ENCODE data around the gene ARHGAP30.

ARHGAP30 gene

DNA sequence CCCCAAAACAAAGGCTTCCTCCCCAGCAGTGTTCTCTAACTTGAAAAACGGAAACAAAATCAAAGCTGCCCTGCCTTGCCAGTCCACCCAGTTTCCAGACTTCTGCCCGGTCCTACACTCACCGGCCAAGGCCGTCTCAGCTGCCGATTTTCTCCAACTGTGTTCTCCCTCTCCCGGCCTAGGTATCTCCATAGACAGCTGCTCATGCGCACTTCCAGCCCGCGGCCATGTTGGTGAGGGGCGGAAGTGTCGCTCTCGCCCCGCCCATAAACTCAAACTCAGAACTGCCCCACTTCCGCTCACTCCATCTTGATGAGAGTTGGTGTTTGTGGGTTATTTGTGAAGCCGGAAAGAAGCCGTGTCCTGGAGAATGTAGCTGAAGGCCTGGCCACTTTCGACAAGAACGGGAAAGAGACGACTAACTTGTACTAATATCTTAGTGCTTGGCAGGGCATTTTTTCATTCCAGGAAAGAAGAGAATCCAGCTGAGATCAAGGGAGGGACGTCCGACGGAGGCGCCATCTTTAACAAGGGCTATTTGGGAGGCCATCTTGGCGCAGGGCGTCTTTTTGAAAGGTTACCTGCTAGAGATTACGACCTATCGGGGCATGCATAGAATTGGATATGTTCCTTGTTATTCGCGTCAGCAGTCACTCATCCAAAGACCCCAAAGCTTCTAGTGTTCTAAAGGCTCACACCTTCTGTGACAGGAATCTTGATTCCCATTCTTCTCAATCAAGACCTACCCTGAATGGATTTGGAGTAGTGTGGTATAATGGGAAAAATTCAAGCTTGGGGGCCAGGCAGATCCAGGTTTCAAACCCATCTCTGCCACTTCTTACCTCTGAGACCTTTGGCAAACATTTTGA lies 23.7 kb downstream of the ARHGAP30 start, which contains the start of gene USF1:
Gene USF1 (minus strand): TSS at position 242 of the 869 bp plus-strand sequence. CDS start 2,702 bp downstream, outside the sequence.
- no peaks in the 10 kb centered on the region for H3K9me2 ChIP-seq (replicated peaks; ENCODE audit: control insufficient read depth, low read length)
- H3K4me1 ChIP-seq (ENCODE audit: control insufficient read depth, low read length), result peaks cover 62% of the 10 kb centered on the region
- H3K27me3 ChIP-seq (ENCODE audit: control insufficient read depth, low read length), result no peaks in the 10 kb centered on the region
- H3K36me3 ChIP-seq (ENCODE audit: control insufficient read depth, low read length), result peaks cover 86% of the 10 kb centered on the region
- peaks cover 32% of the 10 kb centered on the region for H3K79me2 ChIP-seq (ENCODE audit: control insufficient read depth, low read length)
- H3K4me2 ChIP-seq (ENCODE audit: low read length), result peak within 1 kb of the TSS; percentile 85
- no peaks in the 10 kb centered on the region for H3K9me3 ChIP-seq (ENCODE audit: control insufficient read depth, insufficient read depth, low read length)
- peak within 1 kb of the TSS; percentile 88 for H3K4me3 ChIP-seq (ENCODE audit: low read length)
- peaks cover 4% of the 10 kb centered on the region; the same call in 1 of the 2 replicates for H4K20me1 ChIP-seq (ENCODE audit: control insufficient read depth, insufficient read depth, low read depth, low read length)
- peaks cover 26% of the 10 kb centered on the region for H3F3A ChIP-seq (ENCODE audit: control insufficient read depth, insufficient read depth)
- peak within 1 kb of the TSS; percentile 90 for H3K27ac ChIP-seq (ENCODE audit: low read depth, low read length)
- TF ChIP-seq, protein P1, sequence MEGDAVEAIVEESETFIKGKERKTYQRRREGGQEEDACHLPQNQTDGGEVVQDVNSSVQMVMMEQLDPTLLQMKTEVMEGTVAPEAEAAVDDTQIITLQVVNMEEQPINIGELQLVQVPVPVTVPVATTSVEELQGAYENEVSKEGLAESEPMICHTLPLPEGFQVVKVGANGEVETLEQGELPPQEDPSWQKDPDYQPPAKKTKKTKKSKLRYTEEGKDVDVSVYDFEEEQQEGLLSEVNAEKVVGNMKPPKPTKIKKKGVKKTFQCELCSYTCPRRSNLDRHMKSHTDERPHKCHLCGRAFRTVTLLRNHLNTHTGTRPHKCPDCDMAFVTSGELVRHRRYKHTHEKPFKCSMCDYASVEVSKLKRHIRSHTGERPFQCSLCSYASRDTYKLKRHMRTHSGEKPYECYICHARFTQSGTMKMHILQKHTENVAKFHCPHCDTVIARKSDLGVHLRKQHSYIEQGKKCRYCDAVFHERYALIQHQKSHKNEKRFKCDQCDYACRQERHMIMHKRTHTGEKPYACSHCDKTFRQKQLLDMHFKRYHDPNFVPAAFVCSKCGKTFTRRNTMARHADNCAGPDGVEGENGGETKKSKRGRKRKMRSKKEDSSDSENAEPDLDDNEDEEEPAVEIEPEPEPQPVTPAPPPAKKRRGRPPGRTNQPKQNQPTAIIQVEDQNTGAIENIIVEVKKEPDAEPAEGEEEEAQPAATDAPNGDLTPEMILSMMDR (IDR thresholded peaks at IDR 0.05; ENCODE audit: low read depth, low read length, poor library complexity, severe bottlenecking), result no peak
- TF ChIP-seq EZH2phosphoT487 (IDR thresholded peaks at IDR 0.05; ENCODE audit: borderline replicate concordance, low read length), result no peak

DNA sequence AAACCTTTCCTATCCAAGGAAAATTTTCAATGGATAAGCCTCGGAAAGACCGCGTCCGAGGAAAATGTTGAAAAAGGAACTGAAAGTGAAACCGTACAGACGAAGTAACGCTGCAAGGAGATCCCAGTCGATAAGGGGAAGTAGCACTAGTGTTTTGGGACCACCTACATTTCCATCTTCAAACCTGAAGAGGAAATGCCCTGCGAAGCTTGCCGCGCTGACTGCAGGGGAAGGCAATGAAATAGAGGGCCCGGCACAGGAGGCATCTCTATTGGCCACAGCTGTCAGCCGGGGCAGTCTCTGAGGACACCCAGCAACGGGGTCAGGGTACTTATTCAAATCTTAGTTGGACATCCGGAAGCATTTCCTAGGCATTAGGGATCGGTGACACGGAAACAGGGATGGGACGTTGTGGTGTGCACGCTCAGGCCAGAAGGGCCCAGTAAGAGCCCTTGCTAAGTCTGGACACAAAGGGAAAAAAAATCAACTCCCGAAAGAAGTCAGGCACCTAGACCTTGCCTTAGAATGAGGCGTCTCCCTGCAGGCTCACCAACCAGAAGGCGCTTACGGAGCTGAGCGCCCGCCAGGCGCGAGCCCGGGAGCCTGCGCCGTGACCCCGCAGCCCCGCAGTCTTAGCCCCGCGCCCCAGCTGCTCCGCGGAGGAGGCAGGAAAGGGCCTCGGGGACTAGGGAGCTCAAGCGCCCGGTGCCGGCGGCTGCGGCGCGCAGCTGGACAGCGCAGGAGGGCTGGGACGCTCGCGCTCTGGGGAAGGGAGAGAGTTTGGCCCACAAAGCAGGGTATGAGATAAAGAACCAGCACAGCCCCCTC lies 24.6 kb downstream of the ARHGAP30 start:
- Histone ChIP-seq H3K4me1 (ENCODE audit: control insufficient read depth, low read length) (peaks cover 62% of the 10 kb centered on the region), H3K4me2 (ENCODE audit: low read length) (peak overlapping the region; percentile 85), H3K27me3 (ENCODE audit: control insufficient read depth, low read length) (no peaks in the 10 kb centered on the region), H3F3A (ENCODE audit: control insufficient read depth, insufficient read depth) (peaks cover 26% of the 10 kb centered on the region), H3K9me2 (replicated peaks; ENCODE audit: control insufficient read depth, low read length) (no peaks in the 10 kb centered on the region), H3K79me2 (ENCODE audit: control insufficient read depth, low read length) (peaks cover 32% of the 10 kb centered on the region), H3K36me3 (ENCODE audit: control insufficient read depth, low read length) (peaks cover 87% of the 10 kb centered on the region), H3K27ac (ENCODE audit: low read depth, low read length) (peak overlapping the region; percentile 90), H4K20me1 (ENCODE audit: control insufficient read depth, insufficient read depth, low read depth, low read length) (peaks cover 4% of the 10 kb centered on the region; the same call in 1 of the 2 replicates), H3K9me3 (ENCODE audit: control insufficient read depth, insufficient read depth, low read length) (no peaks in the 10 kb centered on the region), H3K4me3 (ENCODE audit: low read length) (peak overlapping the region; percentile 88)
- TF ChIP-seq, protein P1 (IDR thresholded peaks at IDR 0.05; ENCODE audit: low read depth, low read length, poor library complexity, severe bottlenecking), result no peak
- no peak for TF ChIP-seq EZH2phosphoT487 (IDR thresholded peaks at IDR 0.05; ENCODE audit: borderline replicate concordance, low read length)

DNA sequence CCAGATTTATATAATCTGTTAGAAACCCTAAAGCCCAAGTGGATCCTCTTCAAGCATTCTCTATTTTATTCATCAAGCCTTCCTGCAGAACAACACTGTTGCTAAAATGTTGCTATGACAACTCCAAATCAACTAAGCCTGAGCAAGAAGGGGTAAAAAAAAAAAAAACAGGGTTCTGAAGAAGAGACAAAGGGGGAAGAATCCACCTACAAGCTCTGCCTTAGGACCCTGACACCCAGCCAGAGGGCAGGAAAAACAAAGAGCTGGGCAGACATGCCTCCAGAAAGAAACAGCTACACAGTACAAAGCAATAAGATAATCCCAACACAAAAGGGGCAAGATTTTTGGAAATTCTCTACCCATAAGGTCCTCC lies 25.2 kb downstream of the ARHGAP30 start:
- peaks cover 67% of the 10 kb centered on the region for H3K4me1 ChIP-seq (ENCODE audit: control insufficient read depth, low read length)
- peaks cover 4% of the 10 kb centered on the region; the same call in 1 of the 2 replicates for H4K20me1 ChIP-seq (ENCODE audit: control insufficient read depth, insufficient read depth, low read depth, low read length)
- no peaks in the 10 kb centered on the region for H3K9me2 ChIP-seq (replicated peaks; ENCODE audit: control insufficient read depth, low read length)
- peaks cover 26% of the 10 kb centered on the region for H3F3A ChIP-seq (ENCODE audit: control insufficient read depth, insufficient read depth)
- peak overlapping the region; percentile 85 for H3K4me2 ChIP-seq (ENCODE audit: low read length)
- peaks cover 32% of the 10 kb centered on the region for H3K79me2 ChIP-seq (ENCODE audit: control insufficient read depth, low read length)
- peak overlapping the region; percentile 88 for H3K4me3 ChIP-seq (ENCODE audit: low read length)
- H3K27me3 ChIP-seq (ENCODE audit: control insufficient read depth, low read length), result no peaks in the 10 kb centered on the region
- TF ChIP-seq, protein P1 (IDR thresholded peaks at IDR 0.05; ENCODE audit: low read depth, low read length, poor library complexity, severe bottlenecking), result no peak
- no peak for TF ChIP-seq EZH2phosphoT487 (IDR thresholded peaks at IDR 0.05; ENCODE audit: borderline replicate concordance, low read length)
- peak overlapping the region; percentile 90 for H3K27ac ChIP-seq (ENCODE audit: low read depth, low read length)
- no peaks in the 10 kb centered on the region for H3K9me3 ChIP-seq (ENCODE audit: control insufficient read depth, insufficient read depth, low read length)
- H3K36me3 ChIP-seq (ENCODE audit: control insufficient read depth, low read length), result peaks cover 87% of the 10 kb centered on the region

All from DOHH2 (cell line).